Endothelial cell (in vitro differentiated cells): ENCODE results near the gene KCNK16. TPM values are rescaled to one million over a fixed set of nuclear protein-coding genes. Genes with fewer than 3 reads are reported as not detected.

Source experiments
- DNase-seq: peaks from one replicate; pipeline ENCODE4 v3.0.0; 2021; ENCODE audit warnings: low spot score
- H3K27ac Mint-ChIP-seq: one replicate; pipeline ENCODE4 v1.8.0; 2021; ENCODE audit warnings: mixed read lengths, inconsistent platforms; ENCODE audit not compliant: unreplicated experiment
- H3K27me3 Mint-ChIP-seq: one replicate; pipeline ENCODE4 v1.8.0; 2021; ENCODE audit warnings: mild to moderate bottlenecking, moderate library complexity, mixed read lengths, inconsistent platforms; ENCODE audit not compliant: unreplicated experiment
- H3K36me3 Mint-ChIP-seq: one replicate; pipeline ENCODE4 v1.8.0; 2021; ENCODE audit warnings: mild to moderate bottlenecking, low read depth, mixed read lengths, inconsistent platforms; ENCODE audit not compliant: unreplicated experiment
- H3K4me1 Mint-ChIP-seq: one replicate; pipeline ENCODE4 v1.8.0; 2021; ENCODE audit warnings: mild to moderate bottlenecking, mixed read lengths, inconsistent platforms; ENCODE audit not compliant: unreplicated experiment
- H3K4me3 Mint-ChIP-seq: one replicate; pipeline ENCODE4 v1.8.0; 2021; ENCODE audit warnings: mild to moderate bottlenecking, mixed read lengths, inconsistent platforms; ENCODE audit not compliant: unreplicated experiment
- H3K9me3 Mint-ChIP-seq: one replicate; pipeline ENCODE4 v1.8.0; 2021; ENCODE audit warnings: mixed read lengths, inconsistent platforms; ENCODE audit not compliant: unreplicated experiment
- CTCF ChIP-seq: fragments of 200-600 bp; sonication (generic); IDR thresholded peaks from one replicate; pipeline ENCODE4 v1.5.0; 2021; ENCODE audit warnings: antibody characterized with exemption; ENCODE audit not compliant: unreplicated experiment
- total RNA-seq: library from RNA; stranded (reverse); fragmentation: NEBNext Ultra II Directional; extraction: Animal tissue kit (Norgen Biotek cat#: 25700); gene quantifications from one replicate; pipeline ENCODE4 v1.2.1, GENCODE V29; 2021; ENCODE audit not compliant: unreplicated experiment

The KCNK16 gene
- total RNA-seq, 1 donor from 2014 or later: not detected

DNA sequence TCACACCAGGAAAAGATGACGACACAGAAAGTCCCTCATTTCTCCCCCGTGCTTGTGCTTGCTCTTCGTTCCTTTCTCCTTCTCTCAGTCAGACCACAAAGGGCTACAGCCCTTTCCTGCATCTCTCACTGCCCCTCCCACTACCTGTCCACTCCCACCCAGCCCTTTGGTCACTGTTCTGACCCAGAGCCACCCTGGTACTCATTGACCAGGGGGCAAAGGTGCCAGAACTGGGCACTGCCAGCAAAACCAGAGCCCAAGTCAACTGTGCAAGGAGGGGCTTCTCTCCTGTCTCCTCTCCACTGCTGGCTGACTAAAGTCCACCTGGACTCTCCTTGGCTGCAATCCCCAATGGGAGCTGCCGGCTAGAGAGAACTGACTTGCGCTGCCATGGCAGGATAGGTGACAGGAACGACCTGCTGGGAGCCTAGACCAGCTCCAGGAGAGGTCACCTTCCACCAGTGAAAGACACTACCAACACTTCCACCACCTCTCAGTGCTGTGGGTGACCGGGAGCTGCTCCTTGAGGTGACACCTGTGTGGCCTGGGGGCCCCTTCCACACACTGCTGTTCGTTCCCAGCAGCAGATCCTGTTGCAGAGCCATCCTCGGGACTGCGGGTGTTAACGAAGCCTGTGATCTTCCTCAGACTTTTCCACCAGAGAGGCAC is 41.1 kb downstream of the KCNK16 start:
- H3K36me3 Mint-ChIP-seq: no peaks in the 10 kb centered on the region
- no peak for DNase-seq
- no peaks in the 10 kb centered on the region for H3K4me1 Mint-ChIP-seq
- H3K27ac Mint-ChIP-seq: no peak overlapping the region
- no peaks in the 10 kb centered on the region for H3K9me3 Mint-ChIP-seq
- no peak for TF ChIP-seq CTCF
- no peak overlapping the region for H3K4me3 Mint-ChIP-seq
- peaks cover 12% of the 10 kb centered on the region for H3K27me3 Mint-ChIP-seq

GRCh38 chr6:39280247-39280731 is 42.2 kb downstream of the KCNK16 start:
- Mint-ChIP-seq H3K36me3 (no peaks in the 10 kb centered on the region), H3K9me3 (no peaks in the 10 kb centered on the region), H3K27ac (no peak overlapping the region), H3K27me3 (peaks cover 12% of the 10 kb centered on the region), H3K4me1 (no peaks in the 10 kb centered on the region), H3K4me3 (no peak overlapping the region)
- no peak for DNase-seq
- TF ChIP-seq CTCF: no peak

DNA sequence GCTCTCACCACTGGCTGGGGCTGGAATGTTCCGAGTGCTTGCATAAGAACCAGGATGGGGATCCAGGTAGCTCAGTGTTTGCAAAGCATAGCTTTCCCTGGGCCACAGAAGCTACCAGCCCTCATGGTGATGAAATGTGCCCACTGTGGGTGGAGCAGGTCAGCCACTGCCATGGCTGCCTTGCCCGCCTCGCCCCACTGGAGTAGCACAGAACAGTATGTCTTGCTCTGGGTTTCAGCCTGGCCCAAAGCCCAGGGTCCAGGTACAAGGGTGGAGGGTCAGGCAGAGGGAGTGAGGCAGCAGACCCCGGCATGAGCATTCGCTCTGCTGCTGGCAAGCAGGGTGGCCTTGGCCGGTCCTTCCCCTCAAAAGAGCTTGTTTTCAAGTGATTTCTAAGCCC is 43.0 kb downstream of the KCNK16 start:
- no peak for DNase-seq
- H3K4me1 Mint-ChIP-seq: no peaks in the 10 kb centered on the region

DNA sequence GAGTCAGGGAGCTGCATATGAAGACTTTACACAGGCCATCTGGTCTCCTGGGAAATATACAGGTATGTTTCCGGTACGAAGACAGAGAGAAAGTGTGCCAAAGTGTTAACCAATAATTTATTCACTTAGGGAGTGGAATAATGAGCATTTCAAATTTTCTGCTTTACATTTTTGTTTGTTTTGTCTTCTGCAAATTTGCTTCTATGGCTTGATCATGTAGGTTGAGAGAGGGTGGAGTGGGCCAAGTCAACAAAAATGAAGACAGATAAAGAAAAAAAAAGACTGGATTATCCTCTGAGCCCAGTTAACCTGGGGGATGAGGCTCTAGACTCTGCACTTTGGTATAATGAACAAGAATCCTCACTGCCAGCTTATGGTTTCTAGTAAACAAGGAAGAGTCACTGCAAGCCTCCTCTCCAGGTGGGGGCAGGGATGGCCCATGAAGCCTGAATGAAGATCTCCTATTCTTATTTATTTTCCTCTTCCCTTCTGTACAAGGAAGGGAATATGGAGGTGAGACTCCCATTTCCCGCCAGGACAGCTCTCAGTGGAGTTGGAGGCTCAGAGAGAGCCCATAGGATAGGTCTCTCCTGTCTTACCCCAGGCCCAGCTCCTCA is 46.0 kb downstream of the KCNK16 start:
- Mint-ChIP-seq H3K27me3 (peaks cover 7% of the 10 kb centered on the region), H3K9me3 (no peaks in the 10 kb centered on the region), H3K4me1 (no peaks in the 10 kb centered on the region), H3K4me3 (no peak overlapping the region), H3K27ac (no peak overlapping the region), H3K36me3 (no peaks in the 10 kb centered on the region)
- DNase-seq: no peak
- TF ChIP-seq CTCF: no peak

More for the DNA sequence above, 43.0 kb downstream of the KCNK16 start:
- no peak for TF ChIP-seq CTCF
- Mint-ChIP-seq H3K9me3 (no peaks in the 10 kb centered on the region), H3K4me3 (no peak overlapping the region), H3K36me3 (no peaks in the 10 kb centered on the region), H3K27ac (no peak overlapping the region), H3K27me3 (peaks cover 12% of the 10 kb centered on the region)

DNA sequence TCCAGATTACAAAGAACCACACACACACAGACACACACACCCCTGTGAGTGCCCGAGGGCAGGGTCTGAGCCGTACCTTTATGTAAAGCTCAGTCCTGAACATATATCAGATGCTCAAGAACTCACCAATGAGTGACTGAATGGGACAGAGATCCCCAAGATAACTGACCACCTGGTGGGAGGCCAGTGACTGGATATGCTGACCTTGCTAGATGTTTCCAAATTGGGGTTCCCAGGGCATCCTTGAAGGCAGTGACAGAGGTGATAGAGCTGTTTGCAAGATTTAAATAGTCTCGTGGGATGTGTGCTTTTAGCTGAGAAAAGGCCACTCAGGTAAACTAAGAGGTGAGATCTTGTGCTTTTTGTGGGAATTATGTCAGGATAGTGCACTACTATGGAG is 47.6 kb downstream of the KCNK16 start:
- no peaks in the 10 kb centered on the region for H3K9me3 Mint-ChIP-seq
- H3K27ac Mint-ChIP-seq: no peak overlapping the region
- no peaks in the 10 kb centered on the region for H3K4me1 Mint-ChIP-seq
- no peak for DNase-seq
- no peak overlapping the region for H3K4me3 Mint-ChIP-seq
- peaks cover 1% of the 10 kb centered on the region for H3K27me3 Mint-ChIP-seq
- TF ChIP-seq CTCF: no peak
- no peaks in the 10 kb centered on the region for H3K36me3 Mint-ChIP-seq
